T-cell (primary cell): ENCODE measurements around the gene ATP2B2. TPM values are rescaled to one million over a fixed set of nuclear protein-coding genes. Genes with fewer than 3 reads are reported as not detected.

Experiments used
- ATAC-seq, 4 experiments: fragments of 200-7000 bp in 3 of 4; fragments of 150-1000 bp in 1 of 4; cut with Tn5 transposase; replicated peaks in 1 of 4; 1 replicate in 3 of 4; 2 replicates in 1 of 4; pipeline ENCODE4 v1.10.0; 2021; ENCODE audit warnings: moderate library complexity in 3 of 4, mild to moderate bottlenecking in 2 of 4, moderate number of reproducible peaks in 1 of 4
- CTCF ChIA-PET, 2 donors: fragments of 300-600 bp; sonication (Branson Sonifier 250); formaldehyde crosslinking; loops; one replicate each; lab custom pipeline; 2022; ENCODE audit warnings: antibody characterized with exemption in 2 of 2; lab: Charles Lee
- POLR2A ChIA-PET, 2 donors: fragments of 300-600 bp; sonication (Branson Sonifier 250); formaldehyde crosslinking; loops; one replicate each; lab custom pipeline; 2022; ENCODE audit warnings: antibody characterized with exemption in 2 of 2; lab: Charles Lee
- DNase-seq, 35 experiments: peaks; one replicate each; pipeline versions ENCODE4 v3.0.0 to v3.0.0-alpha.2; 2013 to 2023
- H3K27ac ChIP-seq: one replicate; pipeline ENCODE4 v1.5.1; 2013; ENCODE audit warnings: low read length
- H3K27me3 ChIP-seq, 2 experiments: replicated peaks in 1 of 2; 1 replicate in 1 of 2; 2 replicates in 1 of 2; pipeline versions ENCODE4 v1.6.1 to v1.7.0; 2013; ENCODE audit warnings: low read length in 1 of 2, mixed read lengths in 1 of 2; ENCODE audit not compliant: control insufficient read depth in 2 of 2, insufficient read depth in 2 of 2; ENCODE audit errors: extremely low read depth in 1 of 2
- H3K36me3 ChIP-seq, 2 donors: 1 replicate in 1 of 2; 2 replicates in 1 of 2; pipeline versions ENCODE4 v1.6.1 to v1.7.0; 2013; ENCODE audit warnings: low read length in 1 of 2; ENCODE audit not compliant: control insufficient read depth in 2 of 2, insufficient read depth in 1 of 2; ENCODE audit errors: extremely low read depth in 1 of 2
- H3K4me1 ChIP-seq, 2 experiments: 1 replicate in 1 of 2; 2 replicates in 1 of 2; pipeline versions ENCODE4 v1.6.1 to v1.7.0; 2013; ENCODE audit warnings: low read length in 2 of 2, mixed read lengths in 1 of 2; ENCODE audit not compliant: insufficient read depth in 2 of 2, control insufficient read depth in 1 of 2; ENCODE audit errors: extremely low read depth in 1 of 2
- H3K4me3 ChIP-seq, 2 donors: 1 replicate in 1 of 2; 2 replicates in 1 of 2; pipeline versions ENCODE4 v1.5.1 to v1.7.0; 2013; ENCODE audit warnings: mild to moderate bottlenecking in 2 of 2, low read length in 1 of 2, moderate library complexity in 1 of 2; ENCODE audit not compliant: control insufficient read depth in 1 of 2; ENCODE audit errors: extremely low read depth in 1 of 2
- H3K9me3 ChIP-seq: 2 replicates; pipeline ENCODE4 v1.7.0; 2013
- H3K27ac Mint-ChIP-seq, 2 donors: one replicate each; pipeline ENCODE4 v1.8.0; 2020 to 2021; ENCODE audit warnings: mild to moderate bottlenecking in 2 of 2, mixed read lengths in 2 of 2
- H3K27me3 Mint-ChIP-seq, 2 donors: one replicate each; pipeline ENCODE4 v1.8.0; 2021 to 2022; ENCODE audit warnings: mixed read lengths in 2 of 2
- H3K36me3 Mint-ChIP-seq: one replicate; pipeline ENCODE4 v1.8.0; 2021; ENCODE audit warnings: mixed read lengths
- H3K4me1 Mint-ChIP-seq, 3 donors: one replicate each; pipeline ENCODE4 v1.8.0; 2020 to 2022; ENCODE audit warnings: mixed read lengths in 3 of 3, mild to moderate bottlenecking in 1 of 3
- H3K4me3 Mint-ChIP-seq, 3 donors: one replicate each; pipeline ENCODE4 v1.8.0; 2020 to 2022; ENCODE audit warnings: mild to moderate bottlenecking in 3 of 3, mixed read lengths in 3 of 3, moderate library complexity in 3 of 3
- H3K9me3 Mint-ChIP-seq, 3 donors: one replicate each; pipeline ENCODE4 v1.8.0; 2020 to 2022; ENCODE audit warnings: mixed read lengths in 3 of 3
- WGBS: methylation state at CpG from one replicate; pipeline ENCODE4 v1.1.5; 2013; ENCODE audit warnings: missing lambda C conversion rate; ENCODE audit not compliant: insufficient coverage; 5-methylcytosine and 5-hydroxymethylcytosine counted together
- total RNA-seq, 35 experiments: library from RNA in 6 of 35; stranded (reverse) in 6 of 35; fragments of 120-200 nt in 1 of 35; gene quantifications; one replicate each; pipeline versions ENCODE4 v1.2.1 to v1.2.4 and lab custom pipeline; 2013 to 2026

Gene ATP2B2
- total RNA-seq, 5 donors from 2014 or later (not counting 1 experiment from before 2014, with no cell fraction given) = not detected

GRCh38 chr3:10473581-10474274 lies 31.7 kb downstream of the ATP2B2 start:
- Histone ChIP-seq H3K9me3 (no peaks in the 10 kb centered on the region), H3K27me3 (peaks cover 0 to 32% of the 10 kb centered on the region in 2 experiments), H3K4me1 (peaks cover 0 to 3% of the 10 kb centered on the region in 2 experiments), H3K27ac (no peak overlapping the region), H3K36me3 (no peaks in the 10 kb centered on the region), H3K4me3 (no peak overlapping the region)
- no peak overlapping the region for H3K4me3 Mint-ChIP-seq
- peaks cover 4 to 5% (median 4%) of the 10 kb centered on the region in 3 donors for H3K4me1 Mint-ChIP-seq
- ATAC-seq (no peak), DNase-seq (no peak)
- POLR2A ChIA-PET = no interaction called here
- 74% methylated on average over 7 of the region's 7 CpGs for whole genome bisulfite sequencing
- H3K9me3 Mint-ChIP-seq = peaks cover 0 to 7% (median 4%) of the 10 kb centered on the region in 3 donors
- H3K36me3 Mint-ChIP-seq = no peaks in the 10 kb centered on the region
- H3K27ac Mint-ChIP-seq = no peak overlapping the region
- CTCF ChIA-PET = no interaction called here
- peaks cover 12 to 28% of the 10 kb centered on the region in 2 donors for H3K27me3 Mint-ChIP-seq

- Histone ChIP-seq H3K27ac (no peak overlapping the region), H3K9me3 (no peaks in the 10 kb centered on the region), H3K36me3 (no peaks in the 10 kb centered on the region), H3K4me3 (no peak overlapping the region), H3K27me3 (peaks cover 0 to 36% of the 10 kb centered on the region in 2 experiments), H3K4me1 (peaks cover 0 to 3% of the 10 kb centered on the region in 2 experiments)
- Mint-ChIP-seq H3K27ac (no peak overlapping the region), H3K36me3 (no peaks in the 10 kb centered on the region), H3K27me3 (peaks cover 12 to 33% of the 10 kb centered on the region in 2 donors), H3K4me3 (no peak overlapping the region), H3K4me1 (peaks cover 4 to 5% (median 4%) of the 10 kb centered on the region in 3 donors), H3K9me3 (no peaks in the 10 kb centered on the region)
- POLR2A ChIA-PET = no interaction called here
- WGBS = 90% methylated on average over 2 of the region's 2 CpGs
- DNase-seq (no peak), ATAC-seq (no peak)
- CTCF ChIA-PET = no interaction called here
Observed at GRCh38 chr3:10472877-10473440, 32.4 kb downstream of the ATP2B2 start.

GRCh38 chr3:10471054-10471688 lies 34.2 kb downstream of the ATP2B2 start:
- Histone ChIP-seq H3K4me3 (no peak overlapping the region), H3K36me3 (no peaks in the 10 kb centered on the region), H3K27me3 (peaks cover 0 to 47% of the 10 kb centered on the region in 2 experiments), H3K27ac (no peak overlapping the region), H3K9me3 (no peaks in the 10 kb centered on the region), H3K4me1 (peaks cover 0 to 3% of the 10 kb centered on the region in 2 experiments)
- Mint-ChIP-seq H3K9me3 (no peaks in the 10 kb centered on the region), H3K4me3 (no peak overlapping the region), H3K4me1 (peaks cover 0 to 4% (median 4%) of the 10 kb centered on the region in 3 donors), H3K27me3 (peaks cover 12 to 35% of the 10 kb centered on the region in 2 donors), H3K27ac (no peak overlapping the region), H3K36me3 (no peaks in the 10 kb centered on the region)
- POLR2A ChIA-PET = no interaction called here
- ATAC-seq (no peak), DNase-seq (no peak)
- 12% methylated on average over 8 of the region's 20 CpGs for WGBS
- CTCF ChIA-PET = no interaction called here

- H3K4me1 ChIP-seq = peaks cover 0 to 3% of the 10 kb centered on the region in 2 experiments
- POLR2A ChIA-PET = interaction anchor here in 1 of 2 donors (0.6 kb wide), 1 partner anchor 33 kb away, joined by 4 read pairs; no protein-coding TSS in a partner anchor
- Mint-ChIP-seq H3K4me3 (no peak overlapping the region), H3K36me3 (no peaks in the 10 kb centered on the region), H3K4me1 (peaks cover 0 to 4% (median 4%) of the 10 kb centered on the region in 3 donors), H3K9me3 (no peaks in the 10 kb centered on the region), H3K27ac (no peak overlapping the region), H3K27me3 (peaks cover 12 to 35% of the 10 kb centered on the region in 2 donors)
- H3K36me3 ChIP-seq = no peaks in the 10 kb centered on the region
- H3K27ac ChIP-seq = no peak overlapping the region
- 40% methylated on average over 9 of the region's 12 CpGs for WGBS
- no peaks in the 10 kb centered on the region for H3K9me3 ChIP-seq
- DNase-seq = no peak
- no peak overlapping the region for H3K4me3 ChIP-seq
- H3K27me3 ChIP-seq = peaks cover 0 to 47% of the 10 kb centered on the region in 2 experiments
- CTCF ChIA-PET = no interaction called here
- ATAC-seq = no peak
Observed at GRCh38 chr3:10470120-10471053, 35.0 kb downstream of the ATP2B2 start.

GRCh38 chr3:10469441-10470119 lies 35.8 kb downstream of the ATP2B2 start:
- ATAC-seq (no peak), DNase-seq (no peak)
- H3K36me3 ChIP-seq = no peaks in the 10 kb centered on the region
- H3K9me3 Mint-ChIP-seq = no peaks in the 10 kb centered on the region
- ChIA-PET POLR2A (interaction anchor here in 1 of 2 donors (0.6 kb wide), 1 partner anchor 32 kb away, joined by 4 read pairs; no protein-coding TSS in a partner anchor), CTCF (no interaction called here)
- 55% methylated on average over 5 of the region's 9 CpGs for WGBS
- H3K36me3 Mint-ChIP-seq = no peaks in the 10 kb centered on the region
- no peak overlapping the region for H3K27ac ChIP-seq
- peaks cover 0 to 43% of the 10 kb centered on the region in 2 experiments for H3K27me3 ChIP-seq
- H3K4me1 Mint-ChIP-seq = peaks cover 0 to 4% (median 4%) of the 10 kb centered on the region in 3 donors
- no peak overlapping the region for H3K4me3 Mint-ChIP-seq
- H3K9me3 ChIP-seq = no peaks in the 10 kb centered on the region
- H3K4me3 ChIP-seq = no peak overlapping the region
- H3K27ac Mint-ChIP-seq = no peak overlapping the region
- peaks cover 0 to 3% of the 10 kb centered on the region in 2 experiments for H3K4me1 ChIP-seq
- peaks cover 12 to 35% of the 10 kb centered on the region in 2 donors for H3K27me3 Mint-ChIP-seq
